Upper lobe of left lung (tissue), 6 donors: ENCODE results near the gene CCDC57. TPM values are rescaled to one million over a fixed set of nuclear protein-coding genes. Genes with fewer than 3 reads are reported as not detected.

Experiments used
- ATAC-seq, 2 donors: fragments of 200-7000 bp; cut with Tn5 transposase; one replicate each; pipeline ENCODE4 v1.9.1; 2022; ENCODE audit warnings: mild to moderate bottlenecking in 2 of 2, moderate library complexity in 2 of 2; ENCODE audit not compliant: low FRiP score in 2 of 2
- DNase-seq, 2 donors: peaks; one replicate each; pipeline ENCODE4 v3.0.0-alpha.2; 2019 to 2020
- H3K27ac ChIP-seq, 4 donors: fragments of 200-600 bp; sonication (generic); one replicate each; pipeline ENCODE4 v1.5.1; 2016 to 2019
- H3K27me3 ChIP-seq, 4 donors: fragments of 200-600 bp; sonication (generic); one replicate each; pipeline ENCODE4 v1.5.1; 2017 to 2019
- H3K36me3 ChIP-seq, 4 donors: fragments of 200-600 bp; sonication (generic); one replicate each; pipeline ENCODE4 v1.5.1; 2016 to 2019
- H3K4me1 ChIP-seq, 4 donors: fragments of 200-600 bp; sonication (generic); one replicate each; pipeline ENCODE4 v1.5.1; 2018 to 2019
- H3K4me3 ChIP-seq, 4 donors: fragments of 200-600 bp; sonication (generic); one replicate each; pipeline ENCODE4 v1.5.1; 2017 to 2019; ENCODE audit warnings: mild to moderate bottlenecking in 2 of 4, moderate library complexity in 1 of 4
- H3K9me3 ChIP-seq, 4 donors: fragments of 200-600 bp; sonication (generic); one replicate each; pipeline ENCODE4 v1.5.1; 2018 to 2019
- EP300 ChIP-seq, 4 donors: sonication (generic); formaldehyde crosslinking; IDR thresholded peaks; one replicate each; pipeline ENCODE4 v1.5.1; 2017; ENCODE audit warnings: antibody characterized with exemption in 4 of 4, control low read depth in 2 of 4
- POLR2A ChIP-seq, 4 donors: fragments of 450-650 bp; IDR thresholded peaks; one replicate each; pipeline ENCODE4 v1.5.1; 2016 to 2017; ENCODE audit warnings: antibody characterized with exemption in 4 of 4, mild to moderate bottlenecking in 2 of 4
- POLR2AphosphoS5 ChIP-seq, 2 donors: sonication (generic); formaldehyde crosslinking; IDR thresholded peaks; one replicate each; pipeline ENCODE4 v1.5.1; 2017; ENCODE audit warnings: antibody characterized with exemption in 2 of 2
- WGBS, 2 donors: methylation state at CpG; one replicate each; pipeline ENCODE4 v1.1.5; 2017 to 2018; 5-methylcytosine and 5-hydroxymethylcytosine counted together
- total RNA-seq, 6 donors: library from RNA; depleted of rRNA in 4 of 6; stranded (reverse); fragments of >200 nt in 4 of 6; gene quantifications; one replicate each; pipeline versions ENCODE4 v1.1.0 to v1.2.1, GENCODE V29; 2016 to 2021
- TF ChIP-seq, protein P1 (sequence below), 6 experiments: fragments of 450-650 bp in 4 of 6; fragments of 200-600 bp in 2 of 6; sonication (generic) in 2 of 6; IDR thresholded peaks; one replicate each; pipeline ENCODE4 v1.5.1; 2016 to 2019; ENCODE audit warnings: antibody characterized with exemption in 6 of 6
- donor health status: DM: no; HTN: no; CAD: no; lungs with moderate emphysema.
- donor health status: DM: no; HTN: yes; CAD: no; lungs with severe emphysema.

Gene CCDC57
- total RNA-seq, 6 donors from 2014 or later, result 52.9 to 204 (median 71.8) TPM

- H3K4me3 ChIP-seq, result no peak overlapping the region
- TF ChIP-seq EP300 (IDR thresholded peaks at IDR 0.05) (no peak), POLR2AphosphoS5 (IDR thresholded peaks at IDR 0.05) (no peak), POLR2A (IDR thresholded peaks at IDR 0.05) (no peak)
- TF ChIP-seq, protein P1, sequence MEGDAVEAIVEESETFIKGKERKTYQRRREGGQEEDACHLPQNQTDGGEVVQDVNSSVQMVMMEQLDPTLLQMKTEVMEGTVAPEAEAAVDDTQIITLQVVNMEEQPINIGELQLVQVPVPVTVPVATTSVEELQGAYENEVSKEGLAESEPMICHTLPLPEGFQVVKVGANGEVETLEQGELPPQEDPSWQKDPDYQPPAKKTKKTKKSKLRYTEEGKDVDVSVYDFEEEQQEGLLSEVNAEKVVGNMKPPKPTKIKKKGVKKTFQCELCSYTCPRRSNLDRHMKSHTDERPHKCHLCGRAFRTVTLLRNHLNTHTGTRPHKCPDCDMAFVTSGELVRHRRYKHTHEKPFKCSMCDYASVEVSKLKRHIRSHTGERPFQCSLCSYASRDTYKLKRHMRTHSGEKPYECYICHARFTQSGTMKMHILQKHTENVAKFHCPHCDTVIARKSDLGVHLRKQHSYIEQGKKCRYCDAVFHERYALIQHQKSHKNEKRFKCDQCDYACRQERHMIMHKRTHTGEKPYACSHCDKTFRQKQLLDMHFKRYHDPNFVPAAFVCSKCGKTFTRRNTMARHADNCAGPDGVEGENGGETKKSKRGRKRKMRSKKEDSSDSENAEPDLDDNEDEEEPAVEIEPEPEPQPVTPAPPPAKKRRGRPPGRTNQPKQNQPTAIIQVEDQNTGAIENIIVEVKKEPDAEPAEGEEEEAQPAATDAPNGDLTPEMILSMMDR (IDR thresholded peaks at IDR 0.05), result no peak
- H3K36me3 ChIP-seq, result peaks cover 0 to 29% (median 9%) of the 10 kb centered on the region in 4 donors
- DNase-seq, result no peak
- H3K9me3 ChIP-seq, result no peaks in the 10 kb centered on the region
- no peaks in the 10 kb centered on the region for H3K27me3 ChIP-seq
- no peak overlapping the region for H3K27ac ChIP-seq
- no peaks in the 10 kb centered on the region for H3K4me1 ChIP-seq
- ATAC-seq, result no peak
- WGBS, 2 donors, result 77 to 80% methylated on average over 7 to 11 of the region's 11 CpGs
Measured at GRCh38 chr17:82127315-82127595, 85.4 kb downstream of the CCDC57 start.

DNA sequence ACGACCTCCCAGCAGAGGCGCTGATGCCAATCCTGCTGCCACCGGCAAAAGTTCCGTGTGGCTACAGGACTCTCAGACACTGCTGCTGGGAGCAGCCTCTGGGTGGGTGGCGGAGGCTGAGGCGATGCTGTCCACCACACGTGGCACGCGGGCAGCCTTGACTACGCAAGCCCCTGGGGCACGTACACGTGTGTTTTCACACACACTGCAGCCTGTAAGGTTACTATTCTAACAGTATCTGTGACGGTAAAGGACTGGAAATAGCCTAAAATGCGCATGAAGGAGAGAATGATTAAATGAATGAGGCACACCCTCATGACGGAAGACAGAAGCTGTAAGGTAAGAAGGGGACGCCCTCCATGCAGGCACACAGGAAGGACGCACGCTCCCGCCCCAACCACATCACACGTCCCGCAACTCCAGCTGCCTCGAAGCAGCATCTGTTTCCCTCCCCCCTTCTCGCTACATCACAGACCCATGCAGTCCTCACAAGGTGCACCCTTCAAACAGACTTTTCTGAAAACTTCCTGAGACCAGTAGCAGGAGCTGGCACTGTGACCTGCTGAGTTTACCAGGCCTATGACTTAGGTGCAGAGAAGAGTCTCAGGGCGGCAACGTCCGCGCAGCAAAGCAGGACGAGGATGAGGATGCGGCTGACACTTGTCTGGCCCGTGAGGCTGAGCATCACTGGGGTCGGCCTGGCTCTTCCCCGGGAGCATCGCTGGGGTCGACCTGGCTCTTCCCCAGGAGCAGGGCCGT is 85.9 kb downstream of the CCDC57 start:
- TF ChIP-seq POLR2A (IDR thresholded peaks at IDR 0.05), result no peak
- no peak for TF ChIP-seq POLR2AphosphoS5 (IDR thresholded peaks at IDR 0.05)
- no peak for TF ChIP-seq EP300 (IDR thresholded peaks at IDR 0.05)
- TF ChIP-seq, protein P1 (IDR thresholded peaks at IDR 0.05), result no peak
- Histone ChIP-seq H3K4me1 (no peaks in the 10 kb centered on the region), H3K27me3 (no peaks in the 10 kb centered on the region), H3K36me3 (peaks cover 0 to 29% (median 9%) of the 10 kb centered on the region in 4 donors), H3K27ac (no peak overlapping the region), H3K4me3 (no peak overlapping the region), H3K9me3 (no peaks in the 10 kb centered on the region)
- ATAC-seq (peak; percentile 19 to 28), DNase-seq (peak in 1 of 2 donors; percentile 63)
- WGBS, 2 donors, result 82 to 85% methylated on average over 30 to 34 of the region's 35 CpGs

DNA sequence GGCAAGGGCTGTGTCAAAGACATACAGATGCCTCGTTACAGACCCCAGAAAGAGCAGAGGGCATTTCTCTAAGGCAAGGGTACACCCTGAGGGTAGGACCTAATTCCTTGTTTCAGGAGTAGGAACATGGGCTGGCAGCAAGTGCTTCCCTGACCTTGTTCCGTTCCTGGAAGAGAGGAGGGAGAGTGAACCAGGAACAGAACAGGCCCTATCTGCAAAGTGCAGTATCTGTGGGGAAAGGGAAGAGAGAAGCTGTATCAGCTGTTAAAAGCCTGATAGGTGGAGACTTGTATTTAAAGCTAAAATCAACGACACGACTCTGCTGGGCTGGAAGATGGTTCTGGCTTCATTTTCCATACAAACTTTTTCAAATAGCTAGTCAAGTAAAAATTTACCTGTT is 88.5 kb downstream of the CCDC57 start:
- Histone ChIP-seq H3K4me3 (no peak overlapping the region), H3K27me3 (no peaks in the 10 kb centered on the region), H3K36me3 (peaks cover 0 to 29% (median 9%) of the 10 kb centered on the region in 4 donors), H3K4me1 (peaks cover 3 to 8% (median 6%) of the 10 kb centered on the region in 4 donors), H3K9me3 (no peaks in the 10 kb centered on the region), H3K27ac (no peak overlapping the region)
- no peak for DNase-seq
- TF ChIP-seq POLR2A (IDR thresholded peaks at IDR 0.05), result no peak
- TF ChIP-seq, protein P1 (IDR thresholded peaks at IDR 0.05), result no peak
- TF ChIP-seq EP300 (IDR thresholded peaks at IDR 0.05), result no peak
- TF ChIP-seq POLR2AphosphoS5 (IDR thresholded peaks at IDR 0.05), result no peak
- ATAC-seq, result no peak
- 87 to 88% methylated on average over 4 of the region's 4 CpGs for WGBS, 2 donors

GRCh38 chr17:82121660-82122629 is 90.7 kb downstream of the CCDC57 start:
- no peak overlapping the region for H3K4me3 ChIP-seq
- peaks cover 3 to 24% (median 12%) of the 10 kb centered on the region in 4 donors for H3K4me1 ChIP-seq
- ATAC-seq (no peak), DNase-seq (peak in 1 of 2 donors; percentile 60)
- H3K27ac ChIP-seq, result no peak overlapping the region
- WGBS, 2 donors, result 80 to 82% methylated on average over 29 to 31 of the region's 32 CpGs
- no peaks in the 10 kb centered on the region for H3K27me3 ChIP-seq
- TF ChIP-seq, protein P1 (IDR thresholded peaks at IDR 0.05), result no peak
- TF ChIP-seq POLR2AphosphoS5 (IDR thresholded peaks at IDR 0.05) (no peak), EP300 (IDR thresholded peaks at IDR 0.05) (no peak), POLR2A (IDR thresholded peaks at IDR 0.05) (no peak)
- no peaks in the 10 kb centered on the region for H3K9me3 ChIP-seq
- H3K36me3 ChIP-seq, result peaks cover 0 to 16% (median under 1%) of the 10 kb centered on the region in 4 donors
